Smooth muscle cell of bladder (primary cell): Measurements from ENCODE around the gene CATSPER2. TPM values are rescaled to one million over a fixed set of nuclear protein-coding genes. Genes with fewer than 3 reads are reported as not detected.

ENCODE experiments used
- total RNA-seq: library from RNA; depleted of rRNA; stranded (reverse); fragments of >200 nt; gene quantifications from 2 replicates; pipeline ENCODE4 v1.2.3, GENCODE V29; 2014

Gene CATSPER2
- total RNA-seq, result 0.37 and 0.43 TPM in 2 replicates

GRCh38 chr15:43648649-43649429 is at the start of gene CATSPER2:
Gene CATSPER2 (minus strand): TSS chr15:43648844. CDS start chr15:43648061, 783 bp downstream.

GRCh38 chr15:43693148-43694022 is 44.7 kb upstream of the CATSPER2 start, which contains the start of gene CKMT1A:
Gene CKMT1A (plus strand): TSS chr15:43693859. CDS start chr15:43694051, 192 bp downstream.

GRCh38 chr15:43618700-43619099 is 29.9 kb downstream of the CATSPER2 start, which contains the start of gene STRC:
Gene STRC (minus strand): TSS chr15:43618800. CDS start chr15:43618722, 78 bp downstream.

GRCh38 chr15:43593328-43594190 is 55.1 kb downstream of the CATSPER2 start, which contains the start of gene CKMT1B:
Gene CKMT1B (plus strand): TSS chr15:43594027. CDS start chr15:43594219, 192 bp downstream.

GRCh38 chr15:43589778-43590466 is 58.7 kb downstream of the CATSPER2 start, which contains the start of gene PPIP5K1:
Gene PPIP5K1 (minus strand): TSS chr15:43590208. CDS start chr15:43584504, 5,704 bp downstream.

Other genes with a start within 250 kb of the CATSPER2 start
- gene TP53BP1, start 155.7 kb downstream of the CATSPER2 start, total RNA-seq, result 83.6 and 88.8 TPM in 2 replicates
- 38.8 and 40.8 TPM in 2 replicates for gene MAP1A, start 131.2 kb downstream of the CATSPER2 start, total RNA-seq
- gene PPIP5K1, start 58.6 kb downstream of the CATSPER2 start, total RNA-seq, result 8.7 and 14.7 TPM in 2 replicates
- not detected in 2 replicates for gene CKMT1B, start 54.8 kb downstream of the CATSPER2 start, total RNA-seq
- not detected in 2 replicates for gene STRC, start 30.0 kb downstream of the CATSPER2 start, total RNA-seq
- 0.18 TPM in 1 of 2 replicates, not detected in the other for gene CKMT1A, start 45.0 kb upstream of the CATSPER2 start, total RNA-seq
- 135 and 192 TPM in 2 replicates for gene PDIA3, start 97.6 kb upstream of the CATSPER2 start, total RNA-seq
- 3.9 and 6.8 TPM in 2 replicates for gene ELL3, start 128.1 kb upstream of the CATSPER2 start, total RNA-seq
- gene SERF2, start 143.5 kb upstream of the CATSPER2 start, total RNA-seq, result 448 and 573 TPM in 2 replicates
- gene SERINC4, start 151.4 kb upstream of the CATSPER2 start, total RNA-seq, result 0.09 TPM in 1 of 2 replicates, not detected in the other
- gene HYPK, start 151.8 kb upstream of the CATSPER2 start, total RNA-seq, result 8.5 and 10.3 TPM in 2 replicates
- 24.9 and 31.7 TPM in 2 replicates for gene MFAP1, start 175.8 kb upstream of the CATSPER2 start, total RNA-seq
- gene WDR76, start 178.2 kb upstream of the CATSPER2 start, total RNA-seq, result 2.7 and 2.8 TPM in 2 replicates